HG02840 (cell line): ENCODE results near the gene CACNA1F.

ENCODE experiments used
- ATAC-seq: cut with Tn5 transposase; IDR thresholded peaks from one replicate; pipeline ENCODE4 v1.9.1; 2021; ENCODE audit warnings: mild to moderate bottlenecking, moderate library complexity, moderate number of reproducible peaks; ENCODE audit not compliant: unreplicated experiment, low FRiP score

CACNA1F gene

GRCh38 chrX:49231333-49232000 is 1.7 kb downstream of the CACNA1F start:
- ATAC-seq = no peak

GRCh38 chrX:49230500-49231232 is 2.5 kb downstream of the CACNA1F start:
- ATAC-seq = no peak

- ATAC-seq = no peak
Observed at GRCh38 chrX:49228185-49228584, 5.0 kb downstream of the CACNA1F start.

- ATAC-seq = no peak
Observed at GRCh38 chrX:49227726-49228125, 5.4 kb downstream of the CACNA1F start.

- no peak for ATAC-seq
Observed at GRCh38 chrX:49226946-49227345, 6.2 kb downstream of the CACNA1F start.

- no peak for ATAC-seq
Observed at GRCh38 chrX:49225858-49226257, 7.3 kb downstream of the CACNA1F start.

- no peak for ATAC-seq
Observed at GRCh38 chrX:49221868-49222267, 11.3 kb downstream of the CACNA1F start.

GRCh38 chrX:49220100-49220499 is 13.0 kb downstream of the CACNA1F start:
- ATAC-seq = no peak

GRCh38 chrX:49214996-49215526 is 18.1 kb downstream of the CACNA1F start:
- no peak for ATAC-seq

GRCh38 chrX:49214416-49214815 is 18.7 kb downstream of the CACNA1F start:
- no peak for ATAC-seq

GRCh38 chrX:49212861-49213260 is 20.3 kb downstream of the CACNA1F start:
- no peak for ATAC-seq

GRCh38 chrX:49212209-49212608 is 20.9 kb downstream of the CACNA1F start:
- no peak for ATAC-seq

GRCh38 chrX:49211074-49211473 is 22.1 kb downstream of the CACNA1F start:
- ATAC-seq = no peak

- no peak for ATAC-seq
Observed at GRCh38 chrX:49210406-49210805, 22.7 kb downstream of the CACNA1F start.

GRCh38 chrX:49209434-49210251 is 23.5 kb downstream of the CACNA1F start:
- ATAC-seq = no peak

- no peak for ATAC-seq
Observed at GRCh38 chrX:49208399-49208798, 24.7 kb downstream of the CACNA1F start.

GRCh38 chrX:49206543-49206942 is 26.6 kb downstream of the CACNA1F start:
- ATAC-seq = no peak

GRCh38 chrX:49205443-49205842 is 27.7 kb downstream of the CACNA1F start:
- ATAC-seq = no peak

GRCh38 chrX:49204709-49205108 is 28.4 kb downstream of the CACNA1F start:
- ATAC-seq = no peak

- no peak for ATAC-seq
Observed at GRCh38 chrX:49204017-49204416, 29.1 kb downstream of the CACNA1F start.

- ATAC-seq = no peak
Observed at GRCh38 chrX:49203536-49203935, 29.6 kb downstream of the CACNA1F start.
